PC-3 (cell line): ENCODE results near the gene RAB6B. TPM values are rescaled to one million over a fixed set of nuclear protein-coding genes. Genes with fewer than 3 reads are reported as not detected.

Source experiments
- ATAC-seq: fragments of 200-7000 bp; cut with Tn5 transposase; 2 replicates; pipeline ENCODE4 v1.9.1; 2020; ENCODE audit warnings: mild to moderate bottlenecking, moderate library complexity
- BruUV-seq: library from RNA; stranded (reverse); fragments of 400-500 nt; replicated peaks from 2 replicates; lab custom pipeline; 2021; lab: Mats Ljungman, UMichigan
- CTCF ChIA-PET: fragments of 300-600 bp; sonication (Branson Sonifier 250); formaldehyde crosslinking; loops from one replicate; lab custom pipeline; 2022; ENCODE audit warnings: antibody characterized with exemption; lab: Charles Lee
- POLR2A ChIA-PET: fragments of 300-600 bp; sonication (Branson Sonifier 250); formaldehyde crosslinking; loops from one replicate; lab custom pipeline; 2022; ENCODE audit warnings: antibody characterized with exemption; ENCODE audit not compliant: unreplicated experiment; lab: Charles Lee
- DNase-seq: peaks from one replicate; pipeline ENCODE4 v3.0.0-alpha.2; 2015
- H2AFZ ChIP-seq: fragments of 300-600 bp; sonication (generic); 2 replicates; pipeline ENCODE4 v1.6.0; 2016; ENCODE audit warnings: antibody characterized with exemption, low read length
- H3F3A ChIP-seq: fragments of 300-600 bp; sonication (generic); one replicate; pipeline ENCODE4 v1.6.0; 2017; ENCODE audit warnings: antibody characterized with exemption, low read length, control low read depth, mild to moderate bottlenecking; ENCODE audit not compliant: unreplicated experiment
- H3K27ac ChIP-seq: fragments of 300-600 bp; sonication (generic); 2 replicates; pipeline ENCODE4 v1.5.1; 2016; ENCODE audit warnings: mild to moderate bottlenecking, low read length
- H3K27me3 ChIP-seq: fragments of 300-600 bp; sonication (generic); 2 replicates; pipeline ENCODE4 v1.6.1; 2016; ENCODE audit warnings: low read length, mixed read lengths
- H3K36me3 ChIP-seq: fragments of 300-600 bp; sonication (generic); 2 replicates; pipeline ENCODE4 v1.6.1; 2016; ENCODE audit warnings: low read depth, mixed run types, low read length, mixed read lengths
- H3K4me1 ChIP-seq: fragments of 300-600 bp; sonication (generic); 2 replicates; pipeline ENCODE4 v1.5.1; 2016; ENCODE audit warnings: low read length; ENCODE audit not compliant: insufficient read depth
- H3K4me2 ChIP-seq: fragments of 300-600 bp; sonication (generic); 2 replicates; pipeline ENCODE4 v1.6.0; 2016; ENCODE audit warnings: low read length
- H3K4me3 ChIP-seq: fragments of 300-600 bp; sonication (generic); 2 replicates; pipeline ENCODE4 v1.5.1; 2016; ENCODE audit warnings: mild to moderate bottlenecking, low read length, mixed read lengths
- H3K79me2 ChIP-seq: fragments of 300-600 bp; sonication (generic); 2 replicates; pipeline ENCODE4 v1.6.1; 2017; ENCODE audit warnings: low read length, mixed read lengths
- H3K9ac ChIP-seq: fragments of 300-600 bp; sonication (generic); 2 replicates; pipeline ENCODE4 v1.6.0; 2016; ENCODE audit warnings: mild to moderate bottlenecking, low read length
- H3K9me2 ChIP-seq: fragments of 300-600 bp; sonication (generic); replicated peaks from 2 replicates; pipeline ENCODE4 v1.6.1; 2016; ENCODE audit warnings: mixed run types, low read length, mixed read lengths
- H3K9me3 ChIP-seq: fragments of 300-600 bp; sonication (generic); 2 replicates; pipeline ENCODE4 v1.6.1; 2016; ENCODE audit warnings: low read length, mixed read lengths
- H4K20me1 ChIP-seq: fragments of 300-600 bp; sonication (generic); 2 replicates; pipeline ENCODE4 v1.6.1; 2016; ENCODE audit warnings: low read length, mixed read lengths
- EZH2 ChIP-seq: fragments of 300-600 bp; sonication (generic); IDR thresholded peaks from one replicate; pipeline ENCODE4 v1.6.1; 2017; ENCODE audit warnings: antibody characterized with exemption, mild to moderate bottlenecking, low read length; ENCODE audit not compliant: unreplicated experiment
- EZH2phosphoT487 ChIP-seq: fragments of 300-600 bp; sonication (generic); IDR thresholded peaks from 2 replicates; pipeline ENCODE4 v1.6.1; 2018; ENCODE audit warnings: mild to moderate bottlenecking, antibody characterized with exemption, low read length, borderline replicate concordance
- intact Hi-C: fragments of 100-400 bp; cut with micrococcal nuclease; formaldehyde crosslinking; loops from 2 replicates; pipeline ENCODE4 v1.9.0; 2023
- total RNA-seq: library from RNA; depleted of rRNA; stranded (reverse); fragments of >200 nt; gene quantifications from 2 replicates; pipeline ENCODE4 v1.2.3, GENCODE V29; 2014
- TF ChIP-seq, protein P1 (sequence below): fragments of 300-600 bp; sonication (generic); conservative IDR thresholded peaks from 2 replicates; pipeline ENCODE4 v1.5.1; 2017; ENCODE audit warnings: antibody characterized with exemption, low read depth, mild to moderate bottlenecking, low read length

The RAB6B gene
- total RNA-seq, 1 experiment from 2014 or later, result 0.22 TPM

DNA sequence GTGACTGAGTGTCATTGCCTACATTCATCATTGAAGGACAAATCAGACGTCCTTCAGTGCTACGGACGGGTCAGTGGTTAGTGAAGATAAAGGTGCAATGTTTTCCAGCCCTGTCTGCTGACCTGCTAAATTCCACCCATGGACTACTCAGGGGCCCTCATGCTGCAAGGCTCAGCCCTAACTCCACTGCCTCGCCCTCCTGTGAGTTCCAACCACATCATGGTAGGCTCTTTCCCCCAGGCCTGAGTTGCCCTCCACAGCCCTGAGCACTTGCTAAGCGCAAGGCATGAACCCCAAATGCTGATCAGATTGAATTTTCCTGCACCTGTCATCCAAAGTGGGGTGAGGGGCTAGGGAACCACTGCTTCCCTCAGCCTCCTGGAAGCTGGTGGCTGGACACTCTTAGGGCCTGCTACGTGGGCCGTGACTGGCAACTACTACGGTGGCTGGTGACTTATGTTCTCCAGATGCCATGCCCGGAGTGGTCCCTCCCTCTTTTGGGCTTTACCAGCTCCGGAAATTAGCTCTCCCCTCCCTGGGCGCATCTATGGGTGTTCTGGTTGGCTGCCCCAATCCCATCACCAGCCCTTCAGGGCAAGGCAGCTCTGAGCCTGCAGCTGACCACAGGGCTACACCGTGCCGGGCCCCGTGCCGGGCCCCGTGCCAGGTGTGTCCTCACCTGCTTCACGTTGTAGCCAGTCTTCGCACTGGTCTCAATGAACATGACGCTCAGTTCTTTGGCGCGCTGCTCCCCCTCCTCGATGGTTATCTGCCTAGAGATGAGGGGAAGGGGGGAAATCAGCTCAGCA, 58.0 kb downstream of the RAB6B start:
- Histone ChIP-seq H3K9me2 (no peaks in the 10 kb centered on the region), H3K9ac (no peak overlapping the region), H3K4me3 (no peak overlapping the region), H3K4me1 (no peaks in the 10 kb centered on the region), H3K36me3 (no peaks in the 10 kb centered on the region), H3K79me2 (no peaks in the 10 kb centered on the region), H3K9me3 (no peaks in the 10 kb centered on the region), H3K27ac (no peak overlapping the region), H3K27me3 (no peaks in the 10 kb centered on the region), H3F3A (no peaks in the 10 kb centered on the region), H3K4me2 (no peak overlapping the region), H2AFZ (no peak overlapping the region), H4K20me1 (no peaks in the 10 kb centered on the region)
- BruUV-seq, result no TSS peak
- TF ChIP-seq EZH2phosphoT487 (no peak), EZH2 (no peak)
- TF ChIP-seq, protein P1, sequence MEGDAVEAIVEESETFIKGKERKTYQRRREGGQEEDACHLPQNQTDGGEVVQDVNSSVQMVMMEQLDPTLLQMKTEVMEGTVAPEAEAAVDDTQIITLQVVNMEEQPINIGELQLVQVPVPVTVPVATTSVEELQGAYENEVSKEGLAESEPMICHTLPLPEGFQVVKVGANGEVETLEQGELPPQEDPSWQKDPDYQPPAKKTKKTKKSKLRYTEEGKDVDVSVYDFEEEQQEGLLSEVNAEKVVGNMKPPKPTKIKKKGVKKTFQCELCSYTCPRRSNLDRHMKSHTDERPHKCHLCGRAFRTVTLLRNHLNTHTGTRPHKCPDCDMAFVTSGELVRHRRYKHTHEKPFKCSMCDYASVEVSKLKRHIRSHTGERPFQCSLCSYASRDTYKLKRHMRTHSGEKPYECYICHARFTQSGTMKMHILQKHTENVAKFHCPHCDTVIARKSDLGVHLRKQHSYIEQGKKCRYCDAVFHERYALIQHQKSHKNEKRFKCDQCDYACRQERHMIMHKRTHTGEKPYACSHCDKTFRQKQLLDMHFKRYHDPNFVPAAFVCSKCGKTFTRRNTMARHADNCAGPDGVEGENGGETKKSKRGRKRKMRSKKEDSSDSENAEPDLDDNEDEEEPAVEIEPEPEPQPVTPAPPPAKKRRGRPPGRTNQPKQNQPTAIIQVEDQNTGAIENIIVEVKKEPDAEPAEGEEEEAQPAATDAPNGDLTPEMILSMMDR, result no peak
- POLR2A ChIA-PET, result no interaction called here
- intact Hi-C loops, result no loop called here
- CTCF ChIA-PET, result no interaction called here
- no peak for ATAC-seq
- DNase-seq, result no peak

DNA sequence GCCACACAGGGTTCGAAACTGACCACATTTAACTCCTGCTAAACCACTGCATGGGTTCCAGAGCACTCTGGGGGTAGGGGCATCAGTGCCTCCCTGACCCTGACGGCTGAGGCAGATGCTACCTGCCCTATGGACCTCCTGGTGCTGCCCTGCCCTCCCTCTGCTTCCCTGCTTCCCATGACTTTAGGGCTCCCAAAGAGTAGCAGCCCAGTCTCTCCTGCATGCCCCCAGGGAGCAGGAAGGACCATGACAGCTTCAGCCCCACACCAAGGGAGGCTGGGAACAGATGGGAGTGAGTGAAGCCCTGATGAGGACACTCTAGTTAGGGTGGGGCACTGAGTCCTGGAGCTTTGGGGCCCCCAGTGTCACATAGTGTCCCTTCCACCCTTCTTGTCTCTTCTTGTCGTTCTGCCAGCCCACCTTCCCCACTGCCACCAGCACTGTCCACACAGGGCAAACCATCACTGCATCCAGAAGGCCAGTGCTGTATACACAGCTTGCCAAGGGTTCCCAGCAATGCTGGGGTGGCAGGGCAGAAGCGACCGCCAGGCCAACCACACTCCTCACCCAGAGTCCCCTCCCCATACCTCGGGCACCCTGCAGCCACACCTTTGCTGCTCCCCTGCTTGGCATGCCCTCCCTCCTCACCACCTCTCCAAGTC, 59.1 kb downstream of the RAB6B start:
- Histone ChIP-seq H3K27ac (no peak overlapping the region), H3K4me2 (no peak overlapping the region), H3K9me2 (no peaks in the 10 kb centered on the region), H3F3A (no peaks in the 10 kb centered on the region), H3K79me2 (no peaks in the 10 kb centered on the region), H3K36me3 (no peaks in the 10 kb centered on the region), H3K27me3 (no peaks in the 10 kb centered on the region), H4K20me1 (no peaks in the 10 kb centered on the region), H3K9ac (no peak overlapping the region), H2AFZ (no peak overlapping the region), H3K4me1 (no peaks in the 10 kb centered on the region), H3K9me3 (no peaks in the 10 kb centered on the region), H3K4me3 (no peak overlapping the region)
- intact Hi-C loops, result no loop called here
- no peak for DNase-seq
- TF ChIP-seq, protein P1, result no peak
- TF ChIP-seq EZH2phosphoT487 (no peak), EZH2 (no peak)
- no peak for ATAC-seq
- BruUV-seq, result no TSS peak
- ChIA-PET CTCF (no interaction called here), POLR2A (no interaction called here)

DNA sequence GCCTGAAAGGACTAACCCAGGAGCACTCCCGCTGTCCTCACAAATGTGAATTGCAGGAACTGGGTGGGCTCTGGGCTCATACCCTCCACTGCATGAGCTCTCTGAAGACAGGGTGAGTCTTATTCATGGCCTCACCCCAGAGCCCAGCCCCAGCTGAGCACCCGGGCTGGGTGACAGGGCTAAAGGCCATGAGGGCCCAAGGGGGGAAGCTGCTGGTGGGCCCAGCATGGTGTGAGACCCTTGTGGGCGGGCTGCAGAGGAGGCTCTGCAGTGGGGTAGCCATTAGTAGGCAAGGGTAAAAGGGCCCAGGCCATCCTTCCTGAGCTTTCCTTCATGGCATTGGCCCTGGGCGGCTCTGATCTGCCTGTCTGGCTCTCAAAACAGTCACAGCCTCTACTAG, 59.7 kb downstream of the RAB6B start:
- DNase-seq, result no peak
- H3K27ac ChIP-seq, result no peak overlapping the region
- no peaks in the 10 kb centered on the region for H3K4me1 ChIP-seq
- no peaks in the 10 kb centered on the region for H3K36me3 ChIP-seq
- H3K27me3 ChIP-seq, result no peaks in the 10 kb centered on the region
- H3F3A ChIP-seq, result no peaks in the 10 kb centered on the region
- H3K9me3 ChIP-seq, result no peaks in the 10 kb centered on the region
- TF ChIP-seq, protein P1, result no peak
- no TSS peak for BruUV-seq
- no peak overlapping the region for H3K4me2 ChIP-seq
- H2AFZ ChIP-seq, result no peak overlapping the region
- H3K4me3 ChIP-seq, result no peak overlapping the region
- H4K20me1 ChIP-seq, result no peaks in the 10 kb centered on the region
- no peaks in the 10 kb centered on the region for H3K9me2 ChIP-seq
- POLR2A ChIA-PET, result no interaction called here
- no peak overlapping the region for H3K9ac ChIP-seq
- no peak for ATAC-seq
- CTCF ChIA-PET, result no interaction called here
- intact Hi-C loops, result no loop called here
- no peaks in the 10 kb centered on the region for H3K79me2 ChIP-seq
